Left ventricle myocardium inferior (tissue), 1 donor: ENCODE data around the gene SKIC8. TPM values are rescaled to one million over a fixed set of nuclear protein-coding genes. Genes with fewer than 3 reads are reported as not detected.

Source experiments
- DNase-seq: peaks from one replicate; pipeline ENCODE4 v3.0.0-alpha.2; 2020
- H3K27ac ChIP-seq: fragments of 200-600 bp; replicated peaks from 2 replicates; pipeline ENCODE4 v1.8.0; 2021
- H3K27me3 ChIP-seq: fragments of 200-600 bp; 2 replicates; pipeline ENCODE4 v1.8.0; 2021; ENCODE audit warnings: low read depth
- H3K36me3 ChIP-seq: fragments of 200-600 bp; 2 replicates; pipeline ENCODE4 v1.8.0; 2021
- H3K4me1 ChIP-seq: fragments of 200-600 bp; 2 replicates; pipeline ENCODE4 v1.8.0; 2021
- H3K4me3 ChIP-seq: fragments of 200-600 bp; 2 replicates; pipeline ENCODE4 v1.8.0; 2021; ENCODE audit warnings: mild to moderate bottlenecking, moderate library complexity
- H3K9me3 ChIP-seq: fragments of 200-600 bp; replicated peaks from 2 replicates; pipeline ENCODE4 v1.8.0; 2021
- CTCF ChIP-seq: fragments of 200-600 bp; IDR thresholded peaks from 2 replicates; pipeline ENCODE4 v1.8.0; 2021; ENCODE audit warnings: antibody characterized with exemption, mild to moderate bottlenecking, borderline replicate concordance
- intact Hi-C: fragments of 100-400 bp; cut with micrococcal nuclease; formaldehyde crosslinking; loops from one replicate; pipeline ENCODE4 v1.11.0; 2022
- total RNA-seq: library from RNA; stranded (reverse); fragmentation: NEBNext Ultra II Directional; extraction: Animal tissue kit (Norgen Biotek cat#: 25700); gene quantifications from one replicate; pipeline ENCODE4 v1.2.1, GENCODE V29; 2021
- donor health status: DM: no; HTN: yes; CAD: no; lungs with severe emphysema.

The SKIC8 gene
- total RNA-seq, 1 donor from 2014 or later: 24.6 TPM

GRCh38 chr15:78291052-78291451 lies 8.4 kb downstream of the SKIC8 start:
- H3K36me3 ChIP-seq: peaks cover 73% of the 10 kb centered on the region

GRCh38 chr15:78290222-78290621 lies 9.2 kb downstream of the SKIC8 start:
- Histone ChIP-seq H3K9me3 (no peaks in the 10 kb centered on the region), H3K27me3 (no peaks in the 10 kb centered on the region), H3K4me1 (no peaks in the 10 kb centered on the region), H3K27ac (no peak overlapping the region), H3K36me3 (peaks cover 81% of the 10 kb centered on the region), H3K4me3 (no peak overlapping the region)
- intact Hi-C loops: no loop called here
- DNase-seq: no peak
- TF ChIP-seq CTCF: no peak

More at GRCh38 chr15:78291052-78291451, 8.4 kb downstream of the SKIC8 start:
- Histone ChIP-seq H3K9me3 (no peaks in the 10 kb centered on the region), H3K4me3 (no peak overlapping the region), H3K27me3 (no peaks in the 10 kb centered on the region), H3K4me1 (no peaks in the 10 kb centered on the region), H3K27ac (no peak overlapping the region)
- intact Hi-C loops: no loop called here
- no peak for DNase-seq
- no peak for TF ChIP-seq CTCF

- H3K27ac ChIP-seq: no peak overlapping the region
- DNase-seq: no peak
- no peaks in the 10 kb centered on the region for H3K4me1 ChIP-seq
- no peak overlapping the region for H3K4me3 ChIP-seq
- H3K9me3 ChIP-seq: no peaks in the 10 kb centered on the region
- peaks cover 97% of the 10 kb centered on the region for H3K36me3 ChIP-seq
- TF ChIP-seq CTCF: no peak
- no peaks in the 10 kb centered on the region for H3K27me3 ChIP-seq
- intact Hi-C loops: no loop called here
Observed at GRCh38 chr15:78284758-78285157, 14.7 kb downstream of the SKIC8 start.

DNA sequence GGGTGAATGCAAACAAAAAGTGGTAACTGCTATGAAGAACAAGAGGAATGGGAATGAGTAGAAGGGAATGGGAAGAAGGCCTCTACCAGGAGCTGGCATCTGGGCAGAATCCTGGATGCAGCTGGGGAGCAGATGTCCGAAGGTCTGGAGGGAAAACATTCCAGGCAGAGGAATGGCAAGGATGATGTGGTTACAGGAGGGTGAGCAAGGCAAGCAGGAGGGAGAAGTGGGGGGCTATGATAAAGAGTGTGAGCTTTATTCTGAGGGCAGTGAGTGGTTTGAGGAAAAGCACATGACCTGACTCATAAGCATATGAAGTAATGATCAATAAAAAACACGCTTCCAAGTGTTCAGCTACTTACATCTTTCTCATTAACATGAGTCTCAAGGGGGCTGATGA lies 17.1 kb downstream of the SKIC8 start:
- no peak overlapping the region for H3K27ac ChIP-seq
- no peaks in the 10 kb centered on the region for H3K4me1 ChIP-seq
- intact Hi-C loops: no loop called here
- DNase-seq: no peak
- H3K27me3 ChIP-seq: no peaks in the 10 kb centered on the region
- peaks cover 96% of the 10 kb centered on the region for H3K36me3 ChIP-seq
- no peak for TF ChIP-seq CTCF
- no peak overlapping the region for H3K4me3 ChIP-seq
- H3K9me3 ChIP-seq: no peaks in the 10 kb centered on the region

GRCh38 chr15:78280319-78281072 lies 18.9 kb downstream of the SKIC8 start:
- Histone ChIP-seq H3K27me3 (no peaks in the 10 kb centered on the region), H3K4me3 (no peak overlapping the region), H3K9me3 (no peaks in the 10 kb centered on the region), H3K27ac (no peak overlapping the region), H3K36me3 (peaks cover 87% of the 10 kb centered on the region), H3K4me1 (no peaks in the 10 kb centered on the region)
- no peak for TF ChIP-seq CTCF
- no peak for DNase-seq
- intact Hi-C loops: no loop called here
